RWPE1 (cell line): ENCODE measurements around the gene CPM.
A peak's percentile ranks its signal among the peaks of the same experiment; 100 is the strongest.
"Not testable (repeated sequence)": the region's sequence is repeated elsewhere in the genome, so short reads cannot be mapped to it uniquely, and the experiment has no call there.

Source experiments
- CTCF ChIA-PET: fragments of 350-600 bp; sonication (Branson Sonifier 250); formaldehyde crosslinking; extraction: SDS; loops from one replicate; lab custom pipeline; 2021; lab: Yijun Ruan, JAX
- POLR2A ChIA-PET: fragments of 400-600 bp; formaldehyde crosslinking; extraction: SDS; loops from one replicate; lab custom pipeline; 2020; ENCODE audit warnings: antibody characterized with exemption; ENCODE audit not compliant: low non-redundant PET; lab: Yijun Ruan, JAX
- DNase-seq: peaks from one replicate; pipeline ENCODE4 v3.0.0; 2012; ENCODE audit warnings: low spot score
- H3K27ac ChIP-seq: fragments of 450-650 bp; 2 replicates; pipeline ENCODE4 v1.5.1; 2017
- TF ChIP-seq, protein P1 (sequence below): fragments of 450-650 bp; conservative IDR thresholded peaks from 2 replicates; pipeline ENCODE4 v1.5.1; 2017; ENCODE audit warnings: low read depth, mild to moderate bottlenecking

CPM gene

DNA sequence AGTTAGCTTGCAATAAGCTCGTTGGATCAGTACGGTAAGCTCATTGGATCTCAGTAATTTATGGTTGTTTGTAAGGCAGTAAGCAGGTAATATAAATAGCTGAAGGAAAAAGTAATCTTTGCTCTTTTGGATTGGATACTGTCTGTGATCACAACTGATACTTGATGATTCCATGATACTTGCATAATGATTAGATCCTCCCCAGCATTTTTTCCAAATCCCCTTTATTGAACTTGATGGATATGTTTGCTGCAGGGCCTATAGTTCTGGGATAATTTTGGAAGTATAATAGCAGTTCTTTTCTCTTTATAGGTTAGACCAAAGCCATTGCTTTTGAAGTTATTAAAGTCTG lies 119.8 kb downstream of the CPM start:
- TF ChIP-seq, protein P1, sequence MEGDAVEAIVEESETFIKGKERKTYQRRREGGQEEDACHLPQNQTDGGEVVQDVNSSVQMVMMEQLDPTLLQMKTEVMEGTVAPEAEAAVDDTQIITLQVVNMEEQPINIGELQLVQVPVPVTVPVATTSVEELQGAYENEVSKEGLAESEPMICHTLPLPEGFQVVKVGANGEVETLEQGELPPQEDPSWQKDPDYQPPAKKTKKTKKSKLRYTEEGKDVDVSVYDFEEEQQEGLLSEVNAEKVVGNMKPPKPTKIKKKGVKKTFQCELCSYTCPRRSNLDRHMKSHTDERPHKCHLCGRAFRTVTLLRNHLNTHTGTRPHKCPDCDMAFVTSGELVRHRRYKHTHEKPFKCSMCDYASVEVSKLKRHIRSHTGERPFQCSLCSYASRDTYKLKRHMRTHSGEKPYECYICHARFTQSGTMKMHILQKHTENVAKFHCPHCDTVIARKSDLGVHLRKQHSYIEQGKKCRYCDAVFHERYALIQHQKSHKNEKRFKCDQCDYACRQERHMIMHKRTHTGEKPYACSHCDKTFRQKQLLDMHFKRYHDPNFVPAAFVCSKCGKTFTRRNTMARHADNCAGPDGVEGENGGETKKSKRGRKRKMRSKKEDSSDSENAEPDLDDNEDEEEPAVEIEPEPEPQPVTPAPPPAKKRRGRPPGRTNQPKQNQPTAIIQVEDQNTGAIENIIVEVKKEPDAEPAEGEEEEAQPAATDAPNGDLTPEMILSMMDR: no peak
- ChIA-PET CTCF (no interaction called here), POLR2A (no interaction called here)
- no peak overlapping the region for H3K27ac ChIP-seq
- DNase-seq: no peak

DNA sequence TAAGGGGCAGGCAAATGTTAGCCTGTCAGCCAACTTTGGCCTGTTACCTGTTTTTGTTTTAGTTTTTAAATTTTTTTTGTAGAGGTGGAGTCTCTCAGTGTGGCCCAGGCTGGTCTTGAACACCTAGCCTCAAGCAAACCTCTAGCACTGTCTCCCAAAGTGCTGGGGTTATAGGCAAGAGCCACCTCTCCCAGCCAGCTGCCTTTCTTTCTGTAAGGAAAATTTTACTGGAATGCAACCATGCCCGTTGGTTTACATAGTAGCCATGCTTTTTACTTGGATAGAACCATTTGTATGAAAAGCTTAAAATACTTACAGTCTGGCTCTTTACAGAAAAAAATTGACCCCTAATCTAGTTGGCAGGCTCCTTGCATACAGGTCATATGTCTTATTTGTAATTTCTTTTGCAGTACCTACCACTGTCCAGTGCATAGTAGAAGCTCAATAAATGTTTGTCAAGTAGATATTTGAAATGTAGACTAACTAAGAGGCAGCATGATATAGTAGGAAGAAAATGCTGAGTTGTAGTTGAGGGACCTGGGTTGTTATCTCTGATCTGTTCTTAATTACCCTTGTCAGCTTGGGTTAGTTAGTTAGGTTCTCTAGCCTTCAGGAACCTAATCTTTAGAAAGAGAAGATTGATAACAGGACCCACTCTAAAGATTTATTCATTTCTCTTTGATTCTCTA lies 120.3 kb downstream of the CPM start:
- TF ChIP-seq, protein P1: no peak
- no peak overlapping the region for H3K27ac ChIP-seq
- ChIA-PET POLR2A (interaction anchor here (0.5 kb wide), 1 partner anchor 9 kb away, joined by 3 read pairs; no protein-coding TSS in a partner anchor), CTCF (no interaction called here)
- no peak for DNase-seq

DNA sequence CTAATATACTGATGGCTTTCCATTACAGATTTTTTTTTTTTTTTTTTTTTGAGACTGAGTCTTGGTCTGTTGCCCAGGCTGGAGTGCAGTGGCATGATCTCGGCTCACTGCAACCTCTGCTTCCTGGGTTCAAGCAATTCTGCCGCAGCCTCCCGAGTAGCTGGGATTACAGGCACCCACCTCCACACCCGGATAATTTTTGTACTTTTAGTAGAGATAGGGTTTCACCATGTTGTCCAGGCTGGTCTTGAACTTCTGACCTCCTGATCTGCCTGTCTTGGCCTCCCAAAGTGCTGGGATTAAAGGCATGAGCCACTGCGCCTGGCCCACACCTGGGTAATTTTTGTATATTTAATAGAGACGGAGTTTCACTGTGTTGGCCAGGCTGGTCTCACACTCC lies 121.4 kb downstream of the CPM start:
- DNase-seq, POLR2A ChIA-PET: not testable (repeated sequence)
- CTCF ChIA-PET: interaction anchor here (0.6 kb wide), 1 partner anchor 1056 kb away, joined by 5 read pairs; no protein-coding TSS in a partner anchor
- peak overlapping the region; percentile 16; the same call in 1 of the 2 replicates for H3K27ac ChIP-seq

DNA sequence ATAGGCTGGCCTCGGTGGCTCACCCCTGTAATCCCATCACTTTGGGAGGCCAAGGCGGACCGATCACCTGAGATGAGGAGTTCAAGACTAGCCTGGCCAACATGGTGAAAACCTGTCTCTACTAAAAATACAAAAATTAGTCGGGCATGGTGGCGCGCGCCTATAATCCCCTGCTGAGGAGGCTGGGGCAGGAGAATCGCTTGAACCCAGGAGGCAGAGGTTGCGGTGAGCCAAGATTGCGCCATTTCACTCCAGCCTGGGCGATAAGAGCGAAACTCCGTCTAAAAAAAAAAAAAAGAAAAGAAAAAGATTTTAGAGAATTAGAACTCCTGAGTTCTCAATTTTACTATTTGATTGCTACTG lies 123.0 kb downstream of the CPM start:
- DNase-seq, CTCF ChIA-PET, H3K27ac ChIP-seq: not testable (repeated sequence)
- POLR2A ChIA-PET: interaction anchor here (0.7 kb wide), 1 partner anchor 75 kb away, joined by 6 read pairs; no protein-coding TSS in a partner anchor

DNA sequence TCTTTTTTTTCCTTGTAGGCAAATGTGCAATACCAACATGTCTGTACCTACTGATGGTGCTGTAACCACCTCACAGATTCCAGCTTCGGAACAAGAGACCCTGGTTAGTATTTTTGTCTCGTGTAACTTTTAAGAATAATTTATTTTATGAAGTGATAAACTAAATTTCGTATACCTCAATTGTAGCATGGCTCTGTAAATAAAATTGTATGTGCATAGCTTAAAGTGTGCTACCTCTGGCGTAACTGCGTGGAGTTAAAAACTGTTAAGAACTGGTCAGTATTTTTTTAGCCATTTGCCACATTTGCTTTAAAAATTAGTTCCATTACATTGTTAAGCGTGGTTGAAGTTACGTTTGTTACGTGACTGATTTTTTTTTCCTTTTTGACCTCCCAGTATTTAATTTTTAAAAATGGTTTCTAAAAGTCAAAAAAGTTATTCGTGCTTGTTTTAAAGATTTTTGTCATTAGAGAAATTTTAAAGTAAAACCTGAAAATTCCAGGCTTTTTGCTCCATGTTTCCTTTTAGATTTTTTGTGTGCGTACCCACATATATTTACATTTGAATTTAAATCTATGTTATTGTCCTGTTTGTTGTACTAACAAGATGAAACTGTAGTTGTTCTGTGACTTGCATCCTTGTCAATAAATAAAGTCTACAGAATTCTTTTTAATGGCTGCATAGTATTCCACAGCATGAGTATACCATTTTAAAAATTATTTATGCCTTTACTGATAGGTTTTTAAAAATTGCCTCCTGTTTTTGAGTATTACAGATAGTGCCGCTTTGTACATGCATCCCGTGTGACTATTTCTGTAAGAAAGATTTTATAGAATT lies 123.6 kb downstream of the CPM start:
- CTCF ChIA-PET: interaction anchor here (0.6 kb wide), 1 partner anchor 70 kb away, joined by 4 read pairs; no protein-coding TSS in a partner anchor
- peak overlapping the region; percentile 99 for H3K27ac ChIP-seq
- TF ChIP-seq, protein P1: no peak
- DNase-seq: no peak
- POLR2A ChIA-PET: interaction anchor here (0.5 to 1.3 kb wide), 2 partner anchors 10 to 29 kb away, joined by 5 to 7 read pairs; no protein-coding TSS in a partner anchor

DNA sequence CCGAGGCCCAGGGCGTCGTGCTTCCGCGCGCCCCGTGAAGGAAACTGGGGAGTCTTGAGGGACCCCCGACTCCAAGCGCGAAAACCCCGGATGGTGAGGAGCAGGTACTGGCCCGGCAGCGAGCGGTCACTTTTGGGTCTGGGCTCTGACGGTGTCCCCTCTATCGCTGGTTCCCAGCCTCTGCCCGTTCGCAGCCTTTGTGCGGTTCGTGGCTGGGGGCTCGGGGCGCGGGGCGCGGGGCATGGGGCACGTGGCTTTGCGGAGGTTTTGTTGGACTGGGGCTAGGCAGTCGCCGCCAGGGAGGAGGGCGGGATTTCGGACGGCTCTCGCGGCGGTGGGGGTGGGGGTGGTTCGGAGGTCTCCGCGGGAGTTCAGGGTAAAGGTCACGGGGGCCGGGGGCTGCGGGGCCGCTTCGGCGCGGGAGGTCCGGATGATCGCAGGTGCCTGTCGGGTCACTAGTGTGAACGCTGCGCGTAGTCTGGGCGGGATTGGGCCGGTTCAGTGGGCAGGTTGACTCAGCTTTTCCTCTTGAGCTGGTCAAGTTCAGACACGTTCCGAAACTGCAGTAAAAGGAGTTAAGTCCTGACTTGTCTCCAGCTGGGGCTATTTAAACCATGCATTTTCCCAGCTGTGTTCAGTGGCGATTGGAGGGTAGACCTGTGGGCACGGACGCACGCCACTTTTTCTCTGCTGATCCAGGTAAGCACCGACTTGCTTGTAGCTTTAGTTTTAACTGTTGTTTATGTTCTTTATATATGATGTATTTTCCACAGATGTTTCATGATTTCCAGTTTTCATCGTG lies 124.4 kb downstream of the CPM start:
- CTCF ChIA-PET: interaction anchor here (0.6 kb wide), 1 partner anchor 69 kb away, joined by 4 read pairs; no protein-coding TSS in a partner anchor
- peak; percentile 89 for DNase-seq

More for the DNA sequence above, 124.4 kb downstream of the CPM start:
- TF ChIP-seq, protein P1: no peak
- peak overlapping the region; percentile 99 for H3K27ac ChIP-seq
- POLR2A ChIA-PET: interaction anchor here (0.5 to 1.5 kb wide), 4 partner anchors 9 to 62 kb away, joined by 3 to 7 read pairs (median 5); no protein-coding TSS in a partner anchor
